HG03432 (cell line): ENCODE data around the gene RPL29.

Experiments
- ATAC-seq: cut with Tn5 transposase; IDR thresholded peaks from one replicate; pipeline ENCODE4 v1.9.1; 2021; ENCODE audit warnings: mild to moderate bottlenecking, moderate library complexity; ENCODE audit not compliant: unreplicated experiment

RPL29 gene

GRCh38 chr3:51983578-51984268 lies 12.0 kb downstream of the RPL29 start:
- ATAC-seq, result no peak

GRCh38 chr3:51982838-51983577 lies 12.7 kb downstream of the RPL29 start, which contains the start of gene ACY1:
Gene ACY1, plus strand, starts transcription at chr3:51983535. Its CDS starts 530 bp downstream, at chr3:51984065.
- ATAC-seq, result peak; percentile 76

- peak; percentile 49 for ATAC-seq
These were observed 13.3 kb downstream of the RPL29 start for GRCh38 chr3:51982352-51982837.

- ATAC-seq, result no peak
These were observed 15.4 kb downstream of the RPL29 start for GRCh38 chr3:51980253-51980652.

- ATAC-seq, result no peak
These were observed 17.6 kb downstream of the RPL29 start for GRCh38 chr3:51978143-51978502.

- ATAC-seq, result no peak
These were observed 18.1 kb downstream of the RPL29 start for GRCh38 chr3:51977446-51978142.

GRCh38 chr3:51975852-51976549 lies 19.7 kb downstream of the RPL29 start:
- no peak for ATAC-seq

- peak; percentile 64 for ATAC-seq
These were observed 20.5 kb downstream of the RPL29 start, which contains the start of gene ABHD14A for GRCh38 chr3:51974963-51975851. Gene ABHD14A, plus strand, starts transcription at chr3:51975064. Its CDS starts 72 bp downstream, at chr3:51975136.

GRCh38 chr3:51974277-51974962 lies 21.3 kb downstream of the RPL29 start:
- ATAC-seq, result peak; percentile 4

- no peak for ATAC-seq
These were observed 24.3 kb downstream of the RPL29 start for GRCh38 chr3:51971350-51971749.

GRCh38 chr3:51970606-51971300 lies 24.9 kb downstream of the RPL29 start:
- no peak for ATAC-seq

- ATAC-seq, result no peak
These were observed 25.9 kb downstream of the RPL29 start for GRCh38 chr3:51969841-51970240.

- ATAC-seq, result no peak
These were observed 26.6 kb downstream of the RPL29 start for GRCh38 chr3:51968883-51969678.

GRCh38 chr3:51968170-51968775 lies 27.4 kb downstream of the RPL29 start:
- no peak for ATAC-seq

GRCh38 chr3:51967384-51968169 lies 28.1 kb downstream of the RPL29 start, which contains the start of gene PCBP4:
Gene PCBP4, minus strand, starts transcription at chr3:51967454. Its CDS starts 6,214 bp downstream, at chr3:51961240.
- ATAC-seq, result peak; percentile 51

- no peak for ATAC-seq
These were observed 28.7 kb downstream of the RPL29 start for GRCh38 chr3:51966922-51967383.
